Stimulated activated CD8-positive, alpha-beta memory T cell treated with anti-CD3 and anti-CD28 coated beads, Interleukin-12 subunit alpha, Interleukin-12 subunit beta, amount 100 ng/mL, for 24 hours (primary cell): ENCODE data around the gene C22orf15.

Experiments
- DNase-seq: peaks from one replicate; pipeline ENCODE4 v3.0.0-alpha.2; 2020; ENCODE audit errors: extremely low read depth

C22orf15 gene

GRCh38 chr22:23772649-23773473 is 10.1 kb downstream of the C22orf15 start, which contains the start of gene MMP11:
TSS of gene MMP11 (plus strand) at chr22:23772849. CDS start at chr22:23772871, 22 bp downstream.
- DNase-seq = no peak

GRCh38 chr22:23773483-23774113 is 10.8 kb downstream of the C22orf15 start:
- no peak for DNase-seq

GRCh38 chr22:23774114-23774921 is 11.5 kb downstream of the C22orf15 start:
- no peak for DNase-seq

- no peak for DNase-seq
Observed at GRCh38 chr22:23774922-23775436, 12.2 kb downstream of the C22orf15 start.

- no peak for DNase-seq
Observed at GRCh38 chr22:23775779-23776375, 13.1 kb downstream of the C22orf15 start.

GRCh38 chr22:23777776-23778576 is 15.2 kb downstream of the C22orf15 start:
- DNase-seq = no peak

GRCh38 chr22:23778577-23778900 is 15.7 kb downstream of the C22orf15 start:
- DNase-seq = no peak

- no peak for DNase-seq
Observed at GRCh38 chr22:23779083-23779482, 16.3 kb downstream of the C22orf15 start.

GRCh38 chr22:23779731-23780130 is 16.9 kb downstream of the C22orf15 start:
- DNase-seq = no peak

GRCh38 chr22:23780146-23780748 is 17.5 kb downstream of the C22orf15 start:
- no peak for DNase-seq

- no peak for DNase-seq
Observed at GRCh38 chr22:23781065-23781464, 18.3 kb downstream of the C22orf15 start.

GRCh38 chr22:23781511-23782183 is 18.9 kb downstream of the C22orf15 start:
- no peak for DNase-seq

- no peak for DNase-seq
Observed at GRCh38 chr22:23782252-23782651, 19.5 kb downstream of the C22orf15 start.

- no peak for DNase-seq
Observed at GRCh38 chr22:23782703-23783102, 19.9 kb downstream of the C22orf15 start.

- no peak for DNase-seq
Observed at GRCh38 chr22:23783265-23784150, 20.7 kb downstream of the C22orf15 start.

GRCh38 chr22:23784215-23784732 is 21.5 kb downstream of the C22orf15 start:
- DNase-seq = no peak

GRCh38 chr22:23786261-23786710 is 23.5 kb downstream of the C22orf15 start:
- DNase-seq = no peak

GRCh38 chr22:23786752-23787599 is 24.2 kb downstream of the C22orf15 start, which contains the start of gene SMARCB1:
TSS of gene SMARCB1 (plus strand) at chr22:23786966. CDS start at chr22:23787170, 204 bp downstream.
- peak; percentile 74 for DNase-seq
